Endothelial cell of umbilical vein (primary cell): ENCODE results near the gene EMC8. TPM values are rescaled to one million over a fixed set of nuclear protein-coding genes. Genes with fewer than 3 reads are reported as not detected.

Experiments used
- BruUV-seq: library from RNA; stranded (reverse); fragments of 400-500 nt; replicated peaks from 2 replicates; lab custom pipeline; 2021; lab: Mats Ljungman, UMichigan
- CTCF ChIA-PET: fragments of 300-600, 350-600 bp; sonication (Branson Sonifier 250); formaldehyde crosslinking; loops from one replicate; lab custom pipeline; 2021; ENCODE audit warnings: antibody characterized with exemption, inconsistent platforms; lab: Charles Lee
- POLR2A ChIA-PET: fragments of 300-600, 350-600 bp; sonication (Branson Sonifier 250); formaldehyde crosslinking; loops from one replicate; lab custom pipeline; 2021; ENCODE audit warnings: antibody characterized with exemption, inconsistent platforms; lab: Charles Lee
- DNase-seq: peaks from one replicate; pipeline ENCODE4 v3.0.0-alpha.2; 2011; ENCODE audit warnings: low read depth, low spot score
- FAIRE-seq: peaks from 2 replicates; lab custom pipeline; 2011; peaks lifted over from hg19 to GRCh38; lab: Jason Lieb, UNC
- H2AFZ ChIP-seq: 2 replicates; pipeline ENCODE4 v1.6.0; 2012; ENCODE audit warnings: low read depth, low read length, control low read depth, inconsistent platforms
- H3K27ac ChIP-seq: 2 replicates; pipeline ENCODE4 v1.5.1; 2011; ENCODE audit warnings: low read depth, mild to moderate bottlenecking, control low read depth, low read length, moderate library complexity; ENCODE audit not compliant: insufficient read depth
- H3K27me3 ChIP-seq, 2 experiments: 2 replicates each; pipeline versions ENCODE4 v1.6.0 to v1.6.1; 2011; ENCODE audit warnings: low read length in 2 of 2, mixed read lengths in 1 of 2; ENCODE audit not compliant: control insufficient read depth in 2 of 2, insufficient read depth in 2 of 2
- H3K36me3 ChIP-seq, 2 experiments: 2 replicates in 1 of 2; 3 replicates in 1 of 2; pipeline ENCODE4 v1.5.1; 2011; ENCODE audit warnings: low read length in 2 of 2, mild to moderate bottlenecking in 1 of 2, moderate library complexity in 1 of 2; ENCODE audit not compliant: control insufficient read depth in 2 of 2, insufficient read depth in 2 of 2; ENCODE audit errors: extremely low read depth in 1 of 2
- H3K4me1 ChIP-seq: 3 replicates; pipeline ENCODE4 v1.5.1; 2011; ENCODE audit warnings: mild to moderate bottlenecking, low read length; ENCODE audit not compliant: control insufficient read depth, insufficient read depth; ENCODE audit errors: extremely low read depth
- H3K4me2 ChIP-seq: 2 replicates; pipeline ENCODE4 v1.6.1; 2011; ENCODE audit warnings: low read length, control low read depth, mixed read lengths; ENCODE audit not compliant: insufficient read depth
- H3K4me3 ChIP-seq, 3 experiments: fragments of 200-600 bp in 1 of 3; sonication (generic), shearing (Covaris generic) in 1 of 3; replicated peaks in 1 of 3; 2 replicates each; pipeline ENCODE4 v1.5.1; 2011 to 2016; ENCODE audit warnings: control low read depth in 3 of 3, low read length in 3 of 3, mild to moderate bottlenecking in 2 of 3, inconsistent platforms in 1 of 3, low read depth in 1 of 3, moderate library complexity in 1 of 3; ENCODE audit not compliant: insufficient read depth in 1 of 3
- H3K79me2 ChIP-seq: 2 replicates; pipeline ENCODE4 v1.6.0; 2012; ENCODE audit warnings: low read length, inconsistent platforms; ENCODE audit not compliant: control insufficient read depth, insufficient read depth
- H3K9ac ChIP-seq: replicated peaks from 2 replicates; pipeline ENCODE3; 2011; ENCODE audit warnings: low read length, control low read depth; ENCODE audit not compliant: insufficient read depth; ENCODE audit errors: extremely low read depth
- H3K9me1 ChIP-seq: replicated peaks from 3 replicates; pipeline ENCODE4 v1.6.0; 2011; ENCODE audit warnings: mild to moderate bottlenecking, low read length; ENCODE audit not compliant: control insufficient read depth, insufficient read depth; ENCODE audit errors: extremely low read depth
- H3K9me3 ChIP-seq: replicated peaks from 2 replicates; pipeline ENCODE4 v1.5.1; 2012; ENCODE audit warnings: low read length, inconsistent platforms; ENCODE audit not compliant: control insufficient read depth, insufficient read depth
- H4K20me1 ChIP-seq: replicated peaks from 2 replicates; pipeline ENCODE3; 2011; ENCODE audit warnings: mild to moderate bottlenecking, low read length; ENCODE audit not compliant: control insufficient read depth, insufficient read depth; ENCODE audit errors: extremely low read depth
- EZH2 ChIP-seq: IDR thresholded peaks from 2 replicates; pipeline ENCODE4 v1.6.1; 2012; ENCODE audit warnings: borderline replicate concordance, low read depth, mild to moderate bottlenecking, moderate library complexity, low read length, inconsistent platforms; ENCODE audit not compliant: severe bottlenecking
- FOS ChIP-seq: IDR thresholded peaks from 2 replicates; pipeline ENCODE4 v1.6.1; 2011; ENCODE audit warnings: mild to moderate bottlenecking, low read length, moderate library complexity, borderline replicate concordance; ENCODE audit not compliant: insufficient read depth
- GATA2 ChIP-seq: IDR thresholded peaks from 2 replicates; pipeline ENCODE4 v1.7.0; 2011; ENCODE audit warnings: low read depth, mild to moderate bottlenecking, moderate library complexity, mixed read lengths, low read length; ENCODE audit not compliant: insufficient read length, insufficient read depth
- JUN ChIP-seq: IDR thresholded peaks from 2 replicates; pipeline ENCODE4 v1.6.1; 2011; ENCODE audit warnings: borderline replicate concordance, low read depth; ENCODE audit not compliant: insufficient read length, insufficient read depth
- MYC ChIP-seq: IDR thresholded peaks from one replicate; pipeline ENCODE4 v1.6.1; 2011; ENCODE audit warnings: mild to moderate bottlenecking, low read depth, low read length
- POLR2A ChIP-seq: IDR thresholded peaks from 2 replicates; pipeline ENCODE4 v1.6.1; 2012; ENCODE audit warnings: low read depth, mild to moderate bottlenecking, control low read depth, low read length
- POLR2AphosphoS5 ChIP-seq: IDR thresholded peaks from 2 replicates; pipeline ENCODE4 v1.6.1; 2012; ENCODE audit warnings: low read depth, mild to moderate bottlenecking, control low read depth, low read length, moderate library complexity; ENCODE audit not compliant: insufficient read depth
- dilution Hi-C: fragments of 300-500 bp; cut with MboI; formaldehyde crosslinking; loops from one replicate; pipeline ENCODE4 v1.15.0; 2019; ENCODE audit warnings: low sequenced_read_pairs; ENCODE audit not compliant: extremely low pct_ligation_motif_present
- intact Hi-C: fragments of 100-400 bp; cut with micrococcal nuclease; formaldehyde crosslinking; loops from one replicate; pipeline ENCODE4 v1.10.0; 2022
- polyA plus RNA-seq, 4 experiments: library from polyadenylated mRNA; depleted of rRNA in 3 of 4; stranded (reverse) in 3 of 4; unstranded in 1 of 4; fragments of >200 nt; gene quantifications; 2 replicates each; pipeline versions ENCODE4 v1.2.1 to v1.2.3, GENCODE V29; 2011 to 2012; ENCODE audit warnings: missing spikeins in 1 of 4
- total RNA-seq: library from RNA; stranded (reverse); gene quantifications from 2 replicates; pipeline ENCODE4 v1.2.3, GENCODE V29; 2021
- TF ChIP-seq, protein P1 (sequence below), 2 donors: IDR thresholded peaks; 1 replicate in 1 of 2; 2 replicates in 1 of 2; pipeline ENCODE4 v1.5.1; 2011; ENCODE audit warnings: low read length in 2 of 2, mild to moderate bottlenecking in 2 of 2, moderate library complexity in 2 of 2, control low read depth in 1 of 2, inconsistent platforms in 1 of 2, low read depth in 1 of 2; ENCODE audit not compliant: insufficient read depth in 1 of 2; ENCODE audit errors: extremely low read depth in 1 of 2
- TF ChIP-seq, protein P2 (sequence below): IDR thresholded peaks from 2 replicates; pipeline ENCODE4 v1.6.1; 2011; ENCODE audit not compliant: insufficient read depth, insufficient read length

EMC8 gene
- total and polyA plus RNA-seq, 2 donors (not counting 3 experiments of a cell fraction or from before 2014, with no cell fraction given): 51.2 to 59.6 TPM

DNA sequence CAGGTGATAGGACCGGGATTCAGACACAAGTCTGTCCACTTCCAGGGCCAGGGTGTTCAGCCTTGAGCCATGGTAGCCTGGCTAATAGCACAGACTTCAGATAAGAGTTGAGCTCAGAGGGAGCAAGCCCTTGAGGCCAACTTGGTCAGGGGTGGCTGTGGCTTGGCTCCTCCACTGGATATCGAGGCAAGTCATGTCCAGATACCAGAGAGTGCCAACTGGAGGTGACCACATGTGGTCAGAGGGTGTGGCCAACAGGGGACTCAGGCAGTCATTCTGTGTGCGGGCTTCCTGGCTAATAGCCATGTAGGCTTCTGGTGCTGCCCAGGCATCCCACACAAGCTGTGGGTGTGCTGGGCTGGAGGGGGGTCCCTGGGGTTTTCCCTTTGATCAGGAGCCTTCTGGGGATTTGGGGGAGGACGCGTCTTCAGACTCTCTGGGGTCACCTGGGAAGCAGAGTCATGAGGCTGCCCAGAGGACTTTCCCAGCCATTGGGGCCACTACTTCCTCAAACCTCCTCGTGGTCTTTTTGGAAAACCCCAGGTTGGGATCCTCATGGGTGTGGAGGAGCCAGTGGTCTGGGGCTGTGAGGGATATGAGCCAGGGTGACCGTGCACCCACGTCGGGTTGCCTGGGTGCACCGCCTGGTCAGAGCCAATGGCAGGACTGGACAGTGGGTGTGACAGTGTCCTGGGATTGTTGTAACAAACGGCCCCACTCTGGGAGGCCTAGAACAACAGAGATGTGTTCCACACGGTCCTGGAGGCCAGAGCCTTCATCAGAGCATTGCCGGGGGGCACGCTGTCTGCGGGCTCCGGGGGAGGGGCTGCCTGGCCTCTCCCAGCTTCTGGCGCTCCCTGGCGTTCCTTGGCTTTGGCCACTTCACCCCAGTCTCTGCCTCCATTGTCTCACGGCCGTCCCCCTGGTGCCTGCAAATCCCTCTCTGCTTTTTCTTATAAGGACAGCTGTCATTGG, 25.1 kb upstream of the EMC8 start:
- FAIRE-seq: no peak
- no peaks in the 10 kb centered on the region for H3K79me2 ChIP-seq
- BruUV-seq: no TSS peak
- no peaks in the 10 kb centered on the region for H3K4me1 ChIP-seq
- H3K9me1 ChIP-seq: no peaks in the 10 kb centered on the region
- ChIA-PET POLR2A (no interaction called here), CTCF (interaction anchor here (1.2 to 8.2 kb wide), 2 partner anchors 163 to 192 kb away, joined by 7 to 564 read pairs; no protein-coding TSS in a partner anchor)
- H3K27ac ChIP-seq: no peak overlapping the region
- peaks cover 0 to 2% of the 10 kb centered on the region in 2 experiments for H3K27me3 ChIP-seq
- no peak overlapping the region for H2AFZ ChIP-seq
- H3K4me2 ChIP-seq: no peak overlapping the region
- no peak overlapping the region for H3K4me3 ChIP-seq
- H3K36me3 ChIP-seq: no peaks in the 10 kb centered on the region
- intact Hi-C loops (loop anchor here (5.0 kb wide), 1 partner anchor 73 kb away; the partner anchor contains the start of gene IRF8), dilution Hi-C loops (no loop called here)
- H3K9ac ChIP-seq: no peak overlapping the region
- no peak for DNase-seq
- TF ChIP-seq JUN (no peak), POLR2A (no peak), POLR2AphosphoS5 (no peak), EZH2 (no peak), MYC (no peak), FOS (no peak), GATA2 (no peak)
- TF ChIP-seq, protein P1, sequence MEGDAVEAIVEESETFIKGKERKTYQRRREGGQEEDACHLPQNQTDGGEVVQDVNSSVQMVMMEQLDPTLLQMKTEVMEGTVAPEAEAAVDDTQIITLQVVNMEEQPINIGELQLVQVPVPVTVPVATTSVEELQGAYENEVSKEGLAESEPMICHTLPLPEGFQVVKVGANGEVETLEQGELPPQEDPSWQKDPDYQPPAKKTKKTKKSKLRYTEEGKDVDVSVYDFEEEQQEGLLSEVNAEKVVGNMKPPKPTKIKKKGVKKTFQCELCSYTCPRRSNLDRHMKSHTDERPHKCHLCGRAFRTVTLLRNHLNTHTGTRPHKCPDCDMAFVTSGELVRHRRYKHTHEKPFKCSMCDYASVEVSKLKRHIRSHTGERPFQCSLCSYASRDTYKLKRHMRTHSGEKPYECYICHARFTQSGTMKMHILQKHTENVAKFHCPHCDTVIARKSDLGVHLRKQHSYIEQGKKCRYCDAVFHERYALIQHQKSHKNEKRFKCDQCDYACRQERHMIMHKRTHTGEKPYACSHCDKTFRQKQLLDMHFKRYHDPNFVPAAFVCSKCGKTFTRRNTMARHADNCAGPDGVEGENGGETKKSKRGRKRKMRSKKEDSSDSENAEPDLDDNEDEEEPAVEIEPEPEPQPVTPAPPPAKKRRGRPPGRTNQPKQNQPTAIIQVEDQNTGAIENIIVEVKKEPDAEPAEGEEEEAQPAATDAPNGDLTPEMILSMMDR (IDR thresholded peaks at IDR 0.05; ENCODE audit: extremely low read depth in 1 of 2, insufficient read depth in 1 of 2, low read depth in 1 of 2, low read length in 2 of 2): no peak
- TF ChIP-seq, protein P2, sequence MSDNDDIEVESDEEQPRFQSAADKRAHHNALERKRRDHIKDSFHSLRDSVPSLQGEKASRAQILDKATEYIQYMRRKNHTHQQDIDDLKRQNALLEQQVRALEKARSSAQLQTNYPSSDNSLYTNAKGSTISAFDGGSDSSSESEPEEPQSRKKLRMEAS: no peak
- no peaks in the 10 kb centered on the region for H4K20me1 ChIP-seq
- no peaks in the 10 kb centered on the region for H3K9me3 ChIP-seq
